ENCODE results near the gene ARL9.

The ARL9 gene

DNA sequence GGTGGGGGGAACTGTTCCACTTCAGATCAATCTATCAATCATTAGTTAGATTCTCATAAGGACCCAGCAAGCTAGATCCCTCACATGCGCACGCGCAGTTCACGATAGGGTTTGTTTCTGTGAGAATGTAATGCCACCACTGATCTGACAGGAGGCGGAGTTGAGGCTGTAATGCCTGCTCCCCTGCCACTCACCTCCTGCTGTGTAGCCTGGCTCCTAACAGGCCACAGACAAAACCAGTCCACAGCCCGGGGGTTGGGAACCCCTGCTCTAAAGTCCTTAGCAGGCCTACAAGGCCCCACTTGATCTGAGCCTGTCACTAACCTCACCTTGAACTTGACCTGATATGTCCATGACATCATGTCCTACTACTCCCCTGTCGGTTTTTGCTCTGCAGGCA is 30.3 kb downstream of the ARL9 start:
- Histone ChIP-seq H3K36me3 (replicated peaks; ENCODE audit: insufficient read depth, low read length) (no peaks in the 10 kb centered on the region), H4K20me1 (ENCODE audit: insufficient read depth, low read length) (no peaks in the 10 kb centered on the region), H3K27ac (ENCODE audit: low read length) (no peak overlapping the region), H3K9me3 (replicated peaks; ENCODE audit: insufficient read depth, low read length) (no peaks in the 10 kb centered on the region), H3K27me3 (replicated peaks; ENCODE audit: insufficient read depth, low read length) (no peaks in the 10 kb centered on the region), H3K4me2 (ENCODE audit: low read depth, low read length) (no peak overlapping the region), H3K79me2 (ENCODE audit: low read length) (no peaks in the 10 kb centered on the region), H3K4me3 (ENCODE audit: low read length) (no peak overlapping the region), H2AFZ (ENCODE audit: low read length) (no peak overlapping the region), H3K9me2 (replicated peaks; ENCODE audit: insufficient read depth, low read length) (no peaks in the 10 kb centered on the region), H3F3A (ENCODE audit: insufficient read depth, low read length) (no peaks in the 10 kb centered on the region), H3K4me1 (ENCODE audit: low read length) (no peaks in the 10 kb centered on the region), H3K9ac (ENCODE audit: low read length) (no peak overlapping the region)
- DNase-seq, result no peak
- TF ChIP-seq, protein P1, sequence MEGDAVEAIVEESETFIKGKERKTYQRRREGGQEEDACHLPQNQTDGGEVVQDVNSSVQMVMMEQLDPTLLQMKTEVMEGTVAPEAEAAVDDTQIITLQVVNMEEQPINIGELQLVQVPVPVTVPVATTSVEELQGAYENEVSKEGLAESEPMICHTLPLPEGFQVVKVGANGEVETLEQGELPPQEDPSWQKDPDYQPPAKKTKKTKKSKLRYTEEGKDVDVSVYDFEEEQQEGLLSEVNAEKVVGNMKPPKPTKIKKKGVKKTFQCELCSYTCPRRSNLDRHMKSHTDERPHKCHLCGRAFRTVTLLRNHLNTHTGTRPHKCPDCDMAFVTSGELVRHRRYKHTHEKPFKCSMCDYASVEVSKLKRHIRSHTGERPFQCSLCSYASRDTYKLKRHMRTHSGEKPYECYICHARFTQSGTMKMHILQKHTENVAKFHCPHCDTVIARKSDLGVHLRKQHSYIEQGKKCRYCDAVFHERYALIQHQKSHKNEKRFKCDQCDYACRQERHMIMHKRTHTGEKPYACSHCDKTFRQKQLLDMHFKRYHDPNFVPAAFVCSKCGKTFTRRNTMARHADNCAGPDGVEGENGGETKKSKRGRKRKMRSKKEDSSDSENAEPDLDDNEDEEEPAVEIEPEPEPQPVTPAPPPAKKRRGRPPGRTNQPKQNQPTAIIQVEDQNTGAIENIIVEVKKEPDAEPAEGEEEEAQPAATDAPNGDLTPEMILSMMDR (IDR thresholded peaks at IDR 0.05; ENCODE audit: low read length), result no peak
- TF ChIP-seq EZH2 (optimal IDR thresholded peaks at IDR 0.05; ENCODE audit: low read depth, low read length), result no peak
- TF ChIP-seq EZH2phosphoT487 (IDR thresholded peaks at IDR 0.05; ENCODE audit: low read length), result no peak

DNA sequence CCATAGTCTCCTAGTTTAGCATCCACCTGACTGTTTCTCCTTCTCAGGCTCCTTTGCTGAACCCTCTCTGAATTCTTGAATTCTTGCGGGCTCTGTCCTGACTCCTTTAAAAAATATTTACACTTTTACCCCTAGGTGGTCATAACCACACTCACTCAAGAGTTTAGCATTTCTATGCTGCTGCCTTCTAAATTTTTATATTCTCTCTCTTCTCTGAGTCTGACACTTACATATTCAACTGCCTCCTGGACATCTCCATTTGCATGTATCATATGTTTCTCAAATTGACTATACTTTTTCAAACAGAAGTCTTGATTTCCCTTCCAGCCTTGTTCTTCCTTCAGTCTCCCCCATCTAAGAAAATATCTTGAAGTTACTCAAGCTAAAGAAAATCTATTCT is 31.6 kb downstream of the ARL9 start:
- H3K9me3 ChIP-seq (replicated peaks; ENCODE audit: insufficient read depth, low read length), result no peaks in the 10 kb centered on the region
- H3K36me3 ChIP-seq (replicated peaks; ENCODE audit: insufficient read depth, low read length), result no peaks in the 10 kb centered on the region
- no peaks in the 10 kb centered on the region for H3K79me2 ChIP-seq (ENCODE audit: low read length)
- no peaks in the 10 kb centered on the region for H3K9me2 ChIP-seq (replicated peaks; ENCODE audit: insufficient read depth, low read length)
- no peak for DNase-seq
- no peak overlapping the region for H2AFZ ChIP-seq (ENCODE audit: low read length)
- no peaks in the 10 kb centered on the region for H3K27me3 ChIP-seq (replicated peaks; ENCODE audit: insufficient read depth, low read length)
- no peaks in the 10 kb centered on the region for H3F3A ChIP-seq (ENCODE audit: insufficient read depth, low read length)
- no peak overlapping the region for H3K4me2 ChIP-seq (ENCODE audit: low read depth, low read length)
- H3K27ac ChIP-seq (ENCODE audit: low read length), result no peak overlapping the region
- H4K20me1 ChIP-seq (ENCODE audit: insufficient read depth, low read length), result no peaks in the 10 kb centered on the region
- TF ChIP-seq EZH2phosphoT487 (IDR thresholded peaks at IDR 0.05; ENCODE audit: low read length), result no peak
- no peak for TF ChIP-seq EZH2 (optimal IDR thresholded peaks at IDR 0.05; ENCODE audit: low read depth, low read length)
- TF ChIP-seq, protein P1 (IDR thresholded peaks at IDR 0.05; ENCODE audit: low read length), result no peak
- no peaks in the 10 kb centered on the region for H3K4me1 ChIP-seq (ENCODE audit: low read length)
- H3K9ac ChIP-seq (ENCODE audit: low read length), result no peak overlapping the region
- no peak overlapping the region for H3K4me3 ChIP-seq (ENCODE audit: low read length)

- Histone ChIP-seq H3F3A (ENCODE audit: insufficient read depth, low read length) (no peaks in the 10 kb centered on the region), H3K9ac (ENCODE audit: low read length) (no peak overlapping the region)
Measured at GRCh38 chr4:56540826-56541225, 35.2 kb downstream of the ARL9 start.

More at GRCh38 chr4:56540826-56541225, 35.2 kb downstream of the ARL9 start:
- H3K27me3 ChIP-seq (replicated peaks; ENCODE audit: insufficient read depth, low read length), result no peaks in the 10 kb centered on the region
- no peaks in the 10 kb centered on the region for H3K9me2 ChIP-seq (replicated peaks; ENCODE audit: insufficient read depth, low read length)
- H3K27ac ChIP-seq (ENCODE audit: low read length), result no peak overlapping the region
- H3K4me2 ChIP-seq (ENCODE audit: low read depth, low read length), result no peak overlapping the region
- no peaks in the 10 kb centered on the region for H3K36me3 ChIP-seq (replicated peaks; ENCODE audit: insufficient read depth, low read length)
- no peaks in the 10 kb centered on the region for H3K9me3 ChIP-seq (replicated peaks; ENCODE audit: insufficient read depth, low read length)
- H3K4me1 ChIP-seq (ENCODE audit: low read length), result no peaks in the 10 kb centered on the region
- no peak overlapping the region for H3K4me3 ChIP-seq (ENCODE audit: low read length)
- no peaks in the 10 kb centered on the region for H3K79me2 ChIP-seq (ENCODE audit: low read length)
- TF ChIP-seq, protein P1 (IDR thresholded peaks at IDR 0.05; ENCODE audit: low read length), result no peak
- TF ChIP-seq EZH2phosphoT487 (IDR thresholded peaks at IDR 0.05; ENCODE audit: low read length) (no peak), EZH2 (optimal IDR thresholded peaks at IDR 0.05; ENCODE audit: low read depth, low read length) (no peak)
- no peak overlapping the region for H2AFZ ChIP-seq (ENCODE audit: low read length)
- no peak for DNase-seq
- H4K20me1 ChIP-seq (ENCODE audit: insufficient read depth, low read length), result no peaks in the 10 kb centered on the region
